Thyroid gland (tissue), 4 donors: ENCODE data around the gene GPR153.

ENCODE experiments used
- CTCF ChIP-seq, 6 experiments: fragments of 200-600 bp in 3 of 6; fragments of 450-650 bp in 3 of 6; sonication (generic) in 3 of 6; IDR thresholded peaks; one replicate each; pipeline ENCODE4 v1.5.1; 2016 to 2019; ENCODE audit warnings: antibody characterized with exemption in 6 of 6, mild to moderate bottlenecking in 2 of 6, inconsistent platforms in 1 of 6, moderate library complexity in 1 of 6
- POLR2A ChIP-seq, 2 donors: fragments of 450-650 bp; IDR thresholded peaks; one replicate each; pipeline ENCODE4 v1.6.1; 2017; ENCODE audit warnings: antibody characterized with exemption in 2 of 2, mild to moderate bottlenecking in 2 of 2, moderate library complexity in 1 of 2

- TF ChIP-seq CTCF (IDR thresholded peaks at IDR 0.05): no peak
- no peak for TF ChIP-seq POLR2A (IDR thresholded peaks at IDR 0.05)
Observed at GRCh38 chr1:6263716-6264115, 2.8 kb upstream of the GPR153 start.
